Raji (cell line): ENCODE results near the gene SPINK2.

Experiments
- POLR2A ChIP-seq: IDR thresholded peaks from 2 replicates; pipeline ENCODE4 v1.6.1; 2011; ENCODE audit warnings: low read depth, low read length, control low read depth; ENCODE audit not compliant: insufficient read depth

SPINK2 gene

GRCh38 chr4:56768763-56769162, 52.7 kb downstream of the SPINK2 start:
- no peak for TF ChIP-seq POLR2A

- TF ChIP-seq POLR2A = no peak
These were observed 53.2 kb downstream of the SPINK2 start for GRCh38 chr4:56768316-56768715.

DNA sequence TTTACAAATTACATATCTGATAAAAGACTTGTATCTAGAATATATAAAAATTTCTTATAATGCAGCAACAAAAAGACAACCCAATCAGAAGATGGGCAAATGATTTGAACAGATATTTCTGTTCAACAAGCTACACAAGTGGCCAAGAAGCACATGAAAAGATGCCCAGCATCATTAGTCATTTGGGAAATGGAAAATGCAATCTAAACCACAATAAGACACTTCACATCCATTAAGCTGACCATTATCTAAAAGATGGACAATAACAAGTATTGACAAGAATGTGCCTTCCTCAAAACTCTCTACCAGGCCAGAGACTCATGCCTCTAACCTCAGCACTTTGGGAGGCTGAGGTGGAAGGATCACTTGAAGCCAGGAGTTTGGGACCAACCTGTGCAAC, 53.9 kb downstream of the SPINK2 start:
- TF ChIP-seq POLR2A = no peak

GRCh38 chr4:56764775-56765174, 56.7 kb downstream of the SPINK2 start:
- TF ChIP-seq POLR2A = no peak

- TF ChIP-seq POLR2A = no peak
These were observed 57.3 kb downstream of the SPINK2 start for GRCh38 chr4:56764223-56764622.

- TF ChIP-seq POLR2A = no peak
These were observed 58.8 kb downstream of the SPINK2 start for GRCh38 chr4:56762484-56763250.

- no peak for TF ChIP-seq POLR2A
These were observed 61.3 kb downstream of the SPINK2 start for GRCh38 chr4:56760183-56760582.
